Measurements from ENCODE around the gene GPC5.
"Not testable (repeated sequence)": the region's sequence is repeated elsewhere in the genome, so short reads cannot be mapped to it uniquely, and the experiment has no call there.

The GPC5 gene

DNA sequence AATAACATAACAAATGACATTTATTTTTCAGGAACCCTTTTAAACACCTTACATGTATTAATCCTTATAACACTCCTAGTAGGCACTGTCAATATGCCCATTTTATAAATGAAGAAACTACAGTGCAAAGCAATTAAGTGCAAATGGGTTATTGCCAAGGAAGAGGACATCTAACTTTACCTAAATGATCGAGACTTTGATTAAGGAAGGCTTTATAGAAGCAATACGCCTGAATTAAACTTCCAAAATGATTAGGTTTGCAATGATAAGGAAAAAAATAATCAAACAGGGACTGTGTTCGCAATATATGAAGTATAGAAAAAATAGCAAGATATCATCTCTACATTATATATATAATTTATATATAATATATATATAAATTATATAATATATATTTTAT, 1214.5 kb downstream of the GPC5 start:
- DNase-seq: no peak

DNA sequence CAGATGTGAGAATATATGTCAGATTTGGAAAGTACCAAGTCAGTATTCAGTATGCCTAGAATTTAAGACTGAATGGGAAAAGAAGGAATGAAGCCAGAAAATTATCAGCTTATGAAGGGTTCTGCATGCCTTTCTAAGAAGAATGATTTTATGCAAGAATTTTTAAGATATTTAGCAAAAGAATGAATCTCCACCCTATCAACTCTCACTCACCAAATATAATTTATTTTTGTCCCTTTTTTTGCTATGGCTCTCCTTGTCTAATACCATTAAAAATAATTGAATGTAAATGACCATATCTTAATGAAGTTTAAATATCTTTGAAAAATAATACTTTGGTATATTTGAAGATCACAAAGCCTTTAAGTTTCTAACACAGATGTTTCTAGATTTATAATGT, 1215.5 kb downstream of the GPC5 start:
- DNase-seq: no peak

DNA sequence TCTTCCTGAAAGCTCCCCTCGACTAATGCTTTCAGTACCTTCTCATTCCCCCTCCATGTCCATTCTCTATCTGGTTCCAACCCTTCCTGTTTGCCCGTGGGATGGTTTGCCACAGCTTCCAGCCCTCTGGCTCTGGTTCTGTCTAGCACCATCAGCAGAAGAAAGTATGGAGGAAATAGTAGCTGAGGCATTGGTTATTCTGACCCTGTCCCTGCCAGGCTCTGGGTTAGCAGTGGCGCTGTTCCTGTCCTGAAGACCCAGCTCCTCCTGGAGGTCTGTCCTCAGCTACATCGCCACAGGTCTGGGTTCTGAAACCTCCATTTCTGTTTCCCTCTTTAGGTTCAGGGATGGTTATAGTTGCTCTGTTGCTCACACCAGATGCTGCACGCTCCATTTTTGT, 1223.6 kb downstream of the GPC5 start:
- DNase-seq: no peak

DNA sequence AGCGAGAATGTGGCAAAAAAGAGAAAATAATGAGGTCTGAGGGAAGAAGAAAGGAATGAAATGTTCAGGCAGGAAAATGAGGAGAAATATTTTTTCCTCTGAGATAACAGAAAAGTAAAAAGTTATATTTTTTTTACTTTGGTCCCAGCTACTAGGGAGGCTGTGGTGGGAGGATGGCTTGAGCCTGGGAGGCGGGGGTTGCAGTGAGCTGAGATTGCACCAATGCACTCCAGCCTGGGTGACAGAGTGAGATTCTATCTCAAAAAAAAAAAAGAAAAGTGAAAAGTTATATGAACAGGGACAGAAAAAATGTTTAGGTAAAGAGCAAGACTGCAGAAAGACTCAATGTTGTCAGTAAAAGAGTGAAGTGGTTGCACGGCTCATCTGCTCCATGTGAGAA, 1224.5 kb downstream of the GPC5 start:
- DNase-seq: no peak

DNA sequence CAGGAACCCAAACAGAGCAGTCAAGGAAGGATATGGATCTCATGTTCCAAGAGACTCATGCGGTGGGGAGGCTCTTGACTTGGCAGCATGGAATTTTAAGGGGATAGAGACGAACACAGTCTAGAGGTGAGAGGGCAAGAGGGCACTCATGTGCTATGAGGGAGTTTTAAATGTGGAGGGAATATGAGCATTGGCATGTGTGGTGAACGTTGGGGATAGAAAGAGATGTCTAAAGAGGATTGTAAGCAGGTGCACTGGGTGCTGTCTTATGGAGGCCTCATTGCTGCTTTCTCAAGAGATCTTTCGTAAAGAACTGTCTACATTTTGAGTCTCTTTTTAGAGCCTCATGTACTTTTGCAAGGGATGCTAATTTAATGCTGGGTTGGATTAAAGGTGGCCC, 1227.9 kb downstream of the GPC5 start:
- DNase-seq: no peak

DNA sequence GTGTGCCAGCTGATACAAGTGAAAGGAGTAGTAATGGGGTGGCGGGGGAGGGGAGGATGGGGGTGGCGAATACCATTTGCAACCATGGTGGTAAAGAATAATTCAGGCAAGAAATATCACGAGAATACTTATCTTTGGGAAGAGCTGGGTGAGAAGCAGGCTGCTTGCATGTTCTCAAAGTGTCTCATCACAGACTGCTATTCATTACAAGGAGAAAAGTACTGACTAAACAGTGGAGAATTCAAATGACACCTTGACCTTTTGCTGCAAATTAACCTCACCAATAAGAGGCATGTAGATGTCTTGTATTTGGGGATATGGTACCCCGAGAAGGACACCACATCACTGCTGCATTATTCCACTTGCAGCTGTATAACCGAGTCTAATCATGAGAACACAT, 1242.5 kb downstream of the GPC5 start:
- no peak for DNase-seq

DNA sequence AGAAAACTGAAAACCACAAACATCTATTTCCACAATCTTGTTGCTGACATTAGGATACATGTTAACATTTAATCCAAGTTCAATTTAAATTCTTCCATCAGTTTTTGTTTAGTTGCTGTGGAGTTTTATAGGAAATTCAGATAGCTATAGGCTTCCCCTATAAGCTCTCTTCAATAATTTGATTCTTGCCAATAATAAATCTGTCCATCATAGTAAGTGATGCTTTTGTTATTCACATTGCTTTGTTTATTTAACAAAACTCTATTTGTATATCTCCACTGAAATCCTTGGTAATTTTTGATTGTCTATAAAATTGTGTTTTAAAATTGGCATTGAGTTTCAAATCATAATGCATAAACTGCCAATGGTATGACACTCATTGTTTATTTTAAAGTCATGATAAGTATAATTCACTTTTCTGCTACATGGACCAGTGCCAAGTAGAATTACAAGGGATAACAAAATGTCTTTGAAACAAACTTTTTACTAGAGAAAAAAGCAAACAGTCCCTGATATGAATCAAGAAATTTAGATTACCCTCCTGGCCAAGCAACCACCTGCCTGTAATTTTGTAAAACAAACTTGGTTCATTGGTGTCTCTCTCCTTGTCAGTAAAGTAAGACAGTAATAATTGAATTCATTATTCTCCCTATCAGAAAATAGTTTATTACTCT, 1250.9 kb downstream of the GPC5 start:
- no peak for DNase-seq

DNA sequence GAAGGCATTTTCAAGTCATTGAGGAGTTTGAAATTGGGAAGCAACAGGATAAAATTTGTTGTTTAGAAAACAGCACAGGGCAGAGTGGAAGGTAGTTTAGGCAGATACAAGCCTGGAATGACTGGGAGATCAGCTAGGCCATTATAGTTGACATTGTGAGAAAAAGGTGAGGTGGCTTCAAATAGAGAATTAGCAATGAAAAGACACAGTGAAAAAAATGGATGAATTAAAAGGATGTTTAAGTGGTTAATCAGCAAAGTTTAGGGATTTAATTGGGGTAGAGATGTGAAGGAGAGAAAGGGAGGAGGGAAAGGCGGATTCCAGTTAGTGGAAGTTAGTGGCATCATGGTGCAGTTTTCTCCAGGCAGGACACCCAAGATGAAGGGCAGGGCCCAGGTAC, 1257.7 kb downstream of the GPC5 start:
- no peak for DNase-seq

DNA sequence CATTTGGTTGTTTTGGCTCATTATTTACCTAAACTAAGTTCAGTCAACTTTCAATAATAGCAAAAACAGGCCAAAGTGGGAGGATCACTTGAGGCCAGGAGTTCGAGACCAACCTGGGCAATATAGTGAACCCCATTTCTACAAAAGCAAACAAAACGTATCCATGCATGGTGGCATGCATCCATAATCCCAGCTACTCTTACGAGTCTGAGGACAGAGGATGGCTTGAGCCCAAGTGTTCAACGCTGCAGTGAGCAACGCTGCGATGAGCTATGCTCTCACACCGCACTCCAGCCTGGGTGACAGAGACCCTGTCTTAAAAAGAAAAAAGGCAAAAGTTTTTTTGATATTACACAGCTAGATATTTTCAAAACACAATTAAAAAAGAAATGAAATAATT, 1258.2 kb downstream of the GPC5 start:
- DNase-seq: no peak

DNA sequence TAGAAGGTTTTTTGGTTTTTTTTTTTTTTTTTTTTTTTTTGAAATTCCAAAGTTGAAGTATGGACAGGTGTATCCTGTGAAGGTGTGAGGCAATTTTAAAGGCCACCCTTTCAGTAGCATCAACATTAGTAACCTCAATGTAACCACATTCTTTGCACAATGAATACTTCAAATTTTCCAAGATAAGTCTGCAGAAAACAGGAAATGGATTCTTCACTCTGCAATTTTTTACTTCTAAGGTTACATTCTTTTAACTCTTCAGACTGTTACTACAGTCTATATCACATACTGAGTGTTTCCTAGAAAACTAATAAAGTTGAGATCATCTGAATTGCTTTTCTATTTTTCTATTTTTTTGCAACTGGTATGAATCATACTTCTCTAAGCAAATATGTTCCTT, 1259.1 kb downstream of the GPC5 start:
- DNase-seq: no peak

DNA sequence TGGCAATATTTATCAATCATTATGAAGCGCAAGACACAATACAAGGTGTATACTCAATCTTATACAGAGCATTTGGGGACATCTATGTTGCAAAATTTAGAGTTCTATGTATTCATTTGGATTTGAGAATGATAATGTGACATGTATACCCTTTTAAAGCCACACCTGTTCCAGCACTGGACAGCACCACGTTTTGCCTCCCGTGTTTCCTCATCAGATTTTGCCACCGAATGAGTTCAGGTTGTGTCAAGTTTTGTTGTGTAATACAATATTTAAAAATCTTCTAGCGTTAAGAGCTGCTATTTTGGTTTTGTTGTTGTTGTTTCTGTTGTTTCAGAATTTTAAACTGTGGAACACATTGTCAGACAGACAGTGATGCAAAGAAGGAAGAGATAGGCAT, 1259.9 kb downstream of the GPC5 start:
- DNase-seq: no peak

DNA sequence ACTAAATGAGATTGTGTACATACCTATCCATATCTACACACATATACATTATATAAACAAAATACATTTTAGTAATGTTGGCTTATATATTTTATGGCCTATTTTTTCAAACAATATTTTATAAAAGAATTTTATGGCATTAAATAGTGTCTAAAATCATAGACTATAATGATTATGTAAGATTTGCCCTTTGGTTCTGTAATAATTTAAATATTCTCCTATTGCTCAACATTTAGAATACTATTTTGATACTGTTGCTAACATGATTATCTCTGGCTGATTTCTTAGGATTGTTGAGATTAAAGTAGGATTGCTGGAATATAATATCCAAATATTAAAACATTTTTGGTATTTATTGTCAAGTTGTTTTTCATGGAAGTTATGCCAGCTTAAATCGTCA, 1263.0 kb downstream of the GPC5 start:
- DNase-seq: no peak

DNA sequence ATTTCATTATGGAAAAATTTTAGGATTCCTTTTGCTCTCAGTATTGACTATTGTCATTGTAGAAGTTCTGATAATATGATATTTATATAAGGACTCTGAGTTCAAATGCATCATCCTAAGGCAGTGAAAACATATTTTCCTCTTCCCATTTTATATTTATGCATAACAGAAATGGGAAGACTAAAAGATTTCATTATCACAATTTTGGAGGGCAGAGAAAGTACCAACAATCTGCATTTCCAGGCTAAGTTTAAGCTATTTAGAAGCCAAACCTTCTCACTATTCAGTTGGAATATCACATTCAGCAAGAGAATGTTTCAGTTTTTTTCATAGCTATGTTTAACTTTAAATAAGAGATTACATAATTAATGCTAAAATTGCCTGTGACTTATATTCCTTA, 1269.7 kb downstream of the GPC5 start:
- no peak for DNase-seq

DNA sequence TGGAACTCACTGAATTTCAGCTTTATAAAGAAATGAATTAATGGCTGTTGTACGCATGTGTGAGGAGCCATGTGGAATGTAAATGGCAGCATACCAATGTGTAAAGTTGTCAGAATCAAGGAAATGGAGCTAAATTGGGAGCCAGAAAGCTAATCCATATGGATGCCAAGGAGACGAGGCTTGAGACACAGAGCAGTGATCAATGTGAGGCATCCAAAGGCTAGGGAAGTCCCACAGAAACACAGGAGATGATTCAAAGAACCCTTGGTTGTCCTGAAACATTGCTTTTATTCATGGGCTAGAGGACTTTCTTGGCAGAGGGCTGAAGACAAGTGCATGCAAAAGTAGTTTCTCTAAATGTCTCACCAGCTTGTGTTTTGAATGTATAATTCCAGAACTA, 1271.7 kb downstream of the GPC5 start:
- no peak for DNase-seq

DNA sequence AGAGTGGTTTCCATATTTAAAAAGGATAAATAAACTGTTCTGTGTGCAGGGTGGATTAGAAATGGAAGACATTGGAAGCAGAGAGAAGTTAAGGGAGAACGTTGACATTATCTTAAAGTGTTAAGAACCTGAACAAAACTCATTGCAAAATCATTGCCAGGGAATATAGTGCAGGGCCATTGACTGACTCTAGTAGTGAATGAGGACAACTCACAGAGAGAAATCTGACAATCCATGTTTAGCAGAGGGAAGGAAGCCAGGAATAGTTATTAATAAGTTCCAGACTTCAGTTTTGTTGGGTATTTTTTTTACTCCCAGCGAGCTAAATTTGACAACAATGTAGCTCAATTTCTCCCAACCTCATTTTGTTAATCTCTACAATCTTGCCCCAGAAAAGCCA, 1273.4 kb downstream of the GPC5 start:
- DNase-seq: no peak

DNA sequence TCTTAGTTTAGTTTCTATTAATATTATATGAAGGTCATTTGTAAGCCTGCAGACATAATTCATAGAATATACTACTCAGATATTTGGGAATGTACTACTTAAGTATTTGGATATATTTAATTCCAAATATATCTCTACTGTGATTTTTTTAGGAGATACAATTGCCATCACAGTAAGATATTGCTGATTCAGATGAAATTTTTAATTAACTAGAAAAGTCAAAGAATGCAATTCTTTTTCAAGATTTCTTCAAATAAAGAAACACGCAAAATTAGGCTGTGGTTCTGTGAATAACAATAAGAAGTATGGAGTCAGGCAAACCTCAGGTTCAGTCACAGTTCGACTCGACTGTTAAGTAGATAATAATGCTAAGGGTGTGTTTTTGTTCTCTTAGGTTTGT, 1277.8 kb downstream of the GPC5 start:
- DNase-seq: no peak

DNA sequence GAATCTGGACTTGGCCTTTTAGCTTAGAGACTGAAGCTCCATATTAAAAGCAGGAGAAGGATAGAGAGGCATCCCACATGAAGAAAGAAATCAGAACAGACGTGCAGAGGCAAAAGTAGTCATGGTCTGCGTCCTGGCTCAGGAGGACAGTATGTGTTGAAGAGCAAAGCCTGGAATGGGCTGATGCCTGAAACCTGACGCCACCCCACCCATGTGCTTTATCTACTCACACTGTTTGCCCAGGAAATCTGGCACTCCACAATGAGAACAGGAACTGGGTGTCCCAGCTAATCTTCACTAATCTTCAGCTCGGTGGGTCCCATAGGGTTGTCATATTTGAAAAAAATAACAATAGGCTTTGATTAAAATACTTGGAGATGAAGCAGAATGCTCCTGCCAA, 1279.2 kb downstream of the GPC5 start:
- no peak for DNase-seq

DNA sequence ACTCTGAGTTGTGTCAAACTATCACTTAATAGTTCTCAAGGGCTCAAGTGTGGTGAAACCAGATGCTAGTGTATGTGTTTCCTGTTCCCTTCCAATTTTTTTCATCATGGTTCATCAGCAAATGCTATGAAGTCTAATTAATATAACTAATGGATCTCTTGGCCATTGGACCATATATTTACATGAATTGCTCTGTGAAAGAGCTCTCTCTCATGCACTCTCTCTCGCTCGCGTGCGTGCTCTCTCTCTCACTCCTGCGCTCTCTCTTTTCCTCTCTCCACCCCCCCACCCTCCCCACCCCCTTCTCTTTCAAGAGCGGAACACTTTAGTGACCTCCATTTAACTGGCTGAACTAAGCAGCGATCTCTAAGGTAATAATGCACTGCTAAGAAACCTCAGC, 1281.2 kb downstream of the GPC5 start:
- no peak for DNase-seq

DNA sequence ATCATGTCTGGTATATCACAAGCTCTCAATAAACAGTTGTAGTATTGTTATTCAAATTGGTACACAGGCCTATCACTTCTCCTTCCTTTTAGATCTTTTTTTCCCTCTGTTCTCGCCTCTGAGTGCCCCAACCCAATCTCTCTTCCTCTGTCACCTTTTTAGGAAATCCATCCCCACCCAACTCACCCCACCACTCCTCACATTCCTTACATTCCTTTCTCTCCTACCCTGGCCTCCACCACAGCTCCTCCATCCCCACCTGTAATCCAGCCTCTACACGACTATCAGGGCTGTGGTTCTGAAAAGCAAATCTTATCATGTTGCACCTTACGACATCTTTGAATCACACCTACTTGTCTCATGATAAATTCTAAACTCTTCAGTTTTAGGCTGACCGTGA, 1282.8 kb downstream of the GPC5 start:
- DNase-seq: no peak

DNA sequence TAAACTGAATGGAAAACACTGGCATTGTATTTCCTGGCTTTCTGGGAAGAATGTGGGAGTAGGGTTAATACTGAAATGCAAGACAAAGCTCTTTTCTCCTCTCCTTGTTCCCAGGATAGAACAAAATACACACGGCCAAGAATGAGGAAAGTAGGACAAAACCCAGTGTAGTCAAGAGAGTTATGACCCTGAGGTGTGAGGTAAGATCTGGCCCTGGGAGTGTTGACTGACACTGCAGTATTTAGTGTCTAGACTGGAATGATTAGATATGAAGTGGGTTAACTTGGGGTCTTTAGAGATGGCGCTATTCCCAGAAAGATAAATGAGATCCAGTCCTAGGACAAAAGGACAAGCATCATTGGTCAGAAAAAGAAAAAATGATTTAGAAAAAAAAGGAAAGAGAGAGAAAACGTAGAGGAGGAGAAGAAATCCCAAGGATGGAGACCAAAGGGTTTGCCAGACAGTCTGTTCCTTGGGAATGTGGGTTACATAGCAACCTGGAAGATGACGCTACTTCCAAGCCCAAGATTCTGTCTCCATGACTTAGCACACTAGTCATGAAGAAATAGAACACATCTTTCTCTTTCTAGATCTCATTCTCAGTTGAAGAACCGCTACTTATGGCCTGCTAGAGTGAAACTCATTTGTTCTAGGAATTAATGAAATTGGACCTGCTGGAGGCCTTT, 1284.6 kb downstream of the GPC5 start:
- DNase-seq: no peak

DNA sequence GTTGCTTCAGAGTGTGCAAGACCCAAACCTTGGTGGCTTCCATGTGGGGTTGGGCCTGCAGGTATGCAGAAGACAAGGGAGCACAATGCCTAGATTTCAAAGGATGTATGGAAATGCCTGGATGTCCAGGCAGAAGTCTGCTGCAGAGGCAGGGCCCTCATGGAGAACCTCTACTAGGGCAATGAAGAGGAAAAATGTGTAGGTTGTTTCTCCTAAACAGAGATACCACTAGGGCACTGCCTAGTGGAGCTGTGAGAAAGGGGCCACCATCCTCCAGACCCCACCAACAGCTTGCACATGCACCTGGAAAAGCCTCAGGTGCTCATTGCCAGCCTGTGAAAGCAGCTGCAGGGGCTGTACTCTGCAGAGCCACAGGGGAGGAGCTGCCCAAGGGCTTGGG, 1295.6 kb downstream of the GPC5 start:
- no peak for DNase-seq

DNA sequence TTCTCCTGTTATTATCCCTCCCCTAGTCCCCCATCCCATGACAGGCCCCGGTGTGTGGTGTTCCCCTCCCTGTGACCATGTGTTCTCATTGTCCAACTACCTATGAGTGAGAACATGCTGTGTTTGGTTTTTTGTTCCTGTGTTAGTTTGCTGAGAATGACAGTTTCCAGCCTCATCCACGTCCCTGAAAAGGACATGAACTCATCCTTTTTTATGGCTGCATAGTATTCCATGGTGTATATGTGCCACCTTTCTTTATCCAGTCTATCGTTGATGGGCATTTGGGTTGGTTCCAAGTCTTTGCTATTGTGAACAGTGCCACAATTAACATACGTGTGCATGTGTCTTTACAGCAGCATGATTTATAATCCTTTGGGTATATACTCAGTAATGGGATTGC, 1297.4 kb downstream of the GPC5 start:
- not testable (repeated sequence) for DNase-seq

DNA sequence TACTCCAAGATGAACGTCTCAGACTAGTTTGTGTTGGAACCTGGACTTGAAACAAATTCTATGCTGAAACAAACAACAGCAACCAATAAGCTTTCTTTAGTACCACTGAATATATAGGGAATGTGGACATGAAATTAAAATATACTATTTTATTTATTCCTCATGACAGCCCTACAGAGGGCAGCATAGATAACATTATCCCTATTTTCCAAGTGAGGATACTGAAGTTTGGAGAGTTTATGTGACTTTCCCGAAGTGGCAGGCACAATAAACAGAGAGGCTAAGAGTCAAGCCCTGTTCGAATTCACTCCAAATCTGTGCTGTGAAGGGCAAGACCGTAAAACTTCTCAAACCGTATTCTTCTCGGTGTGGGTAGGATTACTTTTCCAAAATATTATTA, 1318.3 kb downstream of the GPC5 start:
- DNase-seq: no peak

DNA sequence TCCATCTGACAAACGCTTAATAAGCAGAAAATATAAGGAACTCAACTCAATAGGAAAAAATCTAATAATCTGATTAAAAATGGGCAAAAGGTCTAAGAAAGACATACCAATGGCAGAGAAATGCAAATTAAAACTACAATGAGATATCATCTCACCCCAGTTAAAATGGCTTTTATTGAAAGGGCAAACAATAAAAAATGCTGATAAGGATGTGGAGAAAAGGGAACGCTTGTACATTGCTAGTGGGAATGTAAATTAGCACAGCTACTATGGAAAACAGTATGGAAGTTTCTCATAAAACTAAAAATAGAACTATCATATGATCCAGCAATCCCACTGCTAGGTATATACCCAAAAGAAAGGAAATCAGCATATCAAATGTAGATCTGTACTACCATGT, 1319.4 kb downstream of the GPC5 start:
- DNase-seq: no peak

DNA sequence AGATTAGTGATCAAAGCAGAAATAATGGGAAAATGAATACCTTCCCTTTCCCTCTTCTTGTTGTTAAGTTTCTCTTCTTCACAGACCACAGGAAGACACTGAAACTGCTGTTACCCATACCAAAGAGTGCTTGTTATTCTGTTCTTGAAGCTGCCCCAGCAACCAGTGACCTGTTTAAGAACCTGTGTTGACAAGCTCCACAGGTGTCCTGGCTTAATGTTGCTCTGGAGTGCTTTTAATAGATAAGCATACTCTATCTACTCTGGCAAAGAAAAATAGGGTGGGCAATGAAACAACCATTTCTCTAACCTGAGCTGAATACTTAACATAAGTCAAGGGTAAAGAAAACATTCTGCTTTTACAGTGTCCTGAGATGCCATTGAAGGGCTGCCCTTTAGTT, 1321.4 kb downstream of the GPC5 start:
- DNase-seq: no peak
